A549 (cell line): ENCODE measurements around the gene FDXACB1. TPM values are rescaled to one million over a fixed set of nuclear protein-coding genes. Genes with fewer than 3 reads are reported as not detected.

Experiments
- ATAC-seq, 2 experiments: fragments of 200-7000 bp in 1 of 2; fragments of >200 bp in 1 of 2; cut with Nextera tagmentation in 1 of 2; cut with Tn5 transposase in 1 of 2; 3 replicates each; pipeline versions ENCODE4 v1.8.0 to v1.9.1; 2018 to 2020; ENCODE audit warnings: mild to moderate bottlenecking in 1 of 2, moderate library complexity in 1 of 2
- CTCF ChIA-PET: fragments of 300-600 bp; sonication (Branson Sonifier 250); formaldehyde crosslinking; extraction: SDS; loops from one replicate; lab custom pipeline; 2021; ENCODE audit warnings: antibody characterized with exemption, inconsistent platforms; lab: Yijun Ruan, JAX
- POLR2A ChIA-PET: fragments of 350-600 bp; formaldehyde crosslinking; extraction: SDS; loops from one replicate; lab custom pipeline; 2021; ENCODE audit warnings: antibody characterized with exemption, inconsistent platforms; lab: Yijun Ruan, JAX
- DNase-seq, 2 experiments: peaks; one replicate each; pipeline versions ENCODE4 v3.0.0 to v3.0.0-alpha.2; 2011 to 2016; ENCODE audit warnings: low read depth in 1 of 2, low spot score in 1 of 2
- FAIRE-seq: peaks from 2 replicates; lab custom pipeline; 2011; peaks lifted over from hg19 to GRCh38; lab: Jason Lieb, UNC
- H3K27ac ChIP-seq, 2 experiments: fragments of >200 bp; sonication (Bioruptor Twin); formaldehyde crosslinking; 3 replicates each; pipeline ENCODE4 v1.5.1; 2016 to 2017
- H3K4me1 ChIP-seq: fragments of >200 bp; sonication (Bioruptor Twin); formaldehyde crosslinking; 3 replicates; pipeline ENCODE4 v1.6.1; 2016
- H3K4me2 ChIP-seq: fragments of >200 bp; sonication (Bioruptor Twin); formaldehyde crosslinking; 3 replicates; pipeline ENCODE4 v1.6.1; 2016
- H3K4me3 ChIP-seq: fragments of >200 bp; sonication (Bioruptor Twin); formaldehyde crosslinking; 3 replicates; pipeline ENCODE4 v1.5.1; 2016
- H3K9me3 ChIP-seq: fragments of >200 bp; sonication (Bioruptor Twin); formaldehyde crosslinking; 3 replicates; pipeline ENCODE4 v1.6.1; 2016
- BHLHE40 ChIP-seq: IDR thresholded peaks from 2 replicates; pipeline ENCODE4 v1.6.1; 2012; ENCODE audit warnings: low read depth, low read length, inconsistent platforms
- CBX8 ChIP-seq: fragments of 200-600 bp; sonication (generic); IDR thresholded peaks from 2 replicates; pipeline ENCODE4 v1.6.1; 2016
- CEBPB ChIP-seq, 2 experiments: fragments of >200 bp in 1 of 2; sonication (Bioruptor Twin) in 1 of 2; formaldehyde crosslinking in 1 of 2; IDR thresholded peaks; 2 replicates each; pipeline ENCODE4 v1.6.1; 2012 to 2016
- CHD2 ChIP-seq: fragments of 150-350 bp; IDR thresholded peaks from 2 replicates; pipeline ENCODE4 v1.6.1; 2014; ENCODE audit warnings: low read length; ENCODE audit not compliant: partially characterized antibody
- EHMT2 ChIP-seq: fragments of 200-600 bp; sonication (generic); IDR thresholded peaks from 2 replicates; pipeline ENCODE4 v1.6.1; 2016; ENCODE audit warnings: antibody characterized with exemption, low read depth, mild to moderate bottlenecking, moderate library complexity
- EP300 ChIP-seq, 2 experiments: fragments of >200 bp; sonication (Bioruptor Twin); formaldehyde crosslinking; IDR thresholded peaks; 2 replicates in 1 of 2; 3 replicates in 1 of 2; pipeline ENCODE4 v1.6.1; 2016 to 2017
- ESRRA ChIP-seq: fragments of 150-350 bp; IDR thresholded peaks from 2 replicates; pipeline ENCODE4 v1.6.1; 2014; ENCODE audit warnings: mild to moderate bottlenecking, low read length, borderline replicate concordance
- FOSB ChIP-seq: fragments of 250-450 bp; sonication (Bioruptor Pico); IDR thresholded peaks from 2 replicates; pipeline ENCODE4 v1.5.0; 2020; ENCODE audit warnings: mild to moderate bottlenecking, moderate library complexity
- FOXS1 ChIP-seq: fragments of 250-450 bp; sonication (Bioruptor Pico); IDR thresholded peaks from 2 replicates; pipeline ENCODE4 v1.5.0; 2020; ENCODE audit warnings: mild to moderate bottlenecking, moderate library complexity
- JUN ChIP-seq, 2 experiments: fragments of >200 bp; sonication (Bioruptor Twin); formaldehyde crosslinking; IDR thresholded peaks; 2 replicates in 1 of 2; 3 replicates in 1 of 2; pipeline ENCODE4 v1.6.1; 2016 to 2017
- JUNB ChIP-seq: fragments of >200 bp; sonication (Bioruptor Twin); formaldehyde crosslinking; IDR thresholded peaks from 2 replicates; pipeline ENCODE4 v1.6.1; 2016
- KDM1A ChIP-seq: fragments of 200-600 bp; sonication (generic); IDR thresholded peaks from 2 replicates; pipeline ENCODE4 v1.6.1; 2016; ENCODE audit warnings: low read depth, mild to moderate bottlenecking
- MAFK ChIP-seq: fragments of 450-650 bp; IDR thresholded peaks from 2 replicates; pipeline ENCODE4 v1.6.1; 2014; ENCODE audit not compliant: partially characterized antibody
- MYC ChIP-seq: IDR thresholded peaks from 2 replicates; pipeline ENCODE4 v1.6.1; 2012; ENCODE audit warnings: mild to moderate bottlenecking, inconsistent platforms, low read length, improper control_type of control experiment, borderline replicate concordance
- NFE2L2 ChIP-seq: fragments of 150-350 bp; conservative IDR thresholded peaks from 2 replicates; pipeline ENCODE4 v1.6.1; 2014; ENCODE audit warnings: low read length
- NPAS2 ChIP-seq: fragments of 250-450 bp; sonication (Bioruptor Pico); IDR thresholded peaks from 2 replicates; pipeline ENCODE4 v1.8.0; 2022; ENCODE audit warnings: mild to moderate bottlenecking, moderate library complexity, borderline replicate concordance
- RARB ChIP-seq: fragments of 250-450 bp; sonication (Bioruptor Pico); IDR thresholded peaks from 2 replicates; pipeline ENCODE4 v1.8.0; 2021; ENCODE audit warnings: mild to moderate bottlenecking, moderate library complexity
- RFX5 ChIP-seq: fragments of 450-650 bp; IDR thresholded peaks from 2 replicates; pipeline ENCODE4 v1.7.1; 2014; ENCODE audit warnings: antibody characterized with exemption, mild to moderate bottlenecking, moderate library complexity
- RNF2 ChIP-seq: fragments of 200-600 bp; sonication (generic); IDR thresholded peaks from 2 replicates; pipeline ENCODE4 v1.6.1; 2016; ENCODE audit warnings: low read depth, mild to moderate bottlenecking, antibody characterized with exemption, moderate library complexity, borderline replicate concordance
- SMC3 ChIP-seq: fragments of >200 bp; sonication (Bioruptor Twin); formaldehyde crosslinking; IDR thresholded peaks from 3 replicates; pipeline ENCODE4 v1.6.1; 2018; ENCODE audit warnings: inconsistent platforms
- TFCP2L1 ChIP-seq: fragments of 250-450 bp; sonication (Bioruptor Pico); IDR thresholded peaks from 2 replicates; pipeline ENCODE4 v1.5.0; 2021; ENCODE audit warnings: mild to moderate bottlenecking
- TP53 ChIP-seq: fragments of 250-450 bp; sonication (Bioruptor Pico); IDR thresholded peaks from 2 replicates; pipeline ENCODE4 v1.5.0; 2021; ENCODE audit warnings: mild to moderate bottlenecking, moderate library complexity
- ZNF302 ChIP-seq: fragments of 250-450 bp; sonication (Bioruptor Pico); IDR thresholded peaks from 2 replicates; pipeline ENCODE4 v1.9.0; 2021; ENCODE audit warnings: inconsistent platforms, mild to moderate bottlenecking, moderate library complexity
- WGBS: methylation state at CpG from one replicate; pipeline ENCODE4 v1.1.6; 2017; ENCODE audit errors: missing lambda C conversion rate; 5-methylcytosine and 5-hydroxymethylcytosine counted together
- polyA plus RNA-seq, 4 experiments: library from polyadenylated mRNA; depleted of rRNA in 3 of 4; stranded (reverse); fragments of >200 nt; fragmentation: RNase III in 1 of 4; extraction: RNeasy Plus Mini Kit Qiagen cat#74134 plus additional on column Dnase treatment in 1 of 4; gene quantifications; 2 replicates in 3 of 4; 3 replicates in 1 of 4; pipeline ENCODE4 v1.2.3, GENCODE V29; 2011 to 2017
- TF ChIP-seq, protein P1 (sequence below): IDR thresholded peaks from 2 replicates; pipeline ENCODE4 v1.6.1; 2012
- TF ChIP-seq, protein P2 (sequence below): IDR thresholded peaks from 2 replicates; pipeline ENCODE4 v1.6.1; 2012
- TF ChIP-seq, protein P3 (sequence below): fragments of 150-350 bp; IDR thresholded peaks from 2 replicates; pipeline ENCODE4 v1.6.1; 2014; ENCODE audit warnings: low read depth, mild to moderate bottlenecking, low read length

The FDXACB1 gene
- polyA plus RNA-seq, 2 of the 4 experiments (the other 2 are of a cell fraction), result 1.9 to 2.4 TPM

DNA sequence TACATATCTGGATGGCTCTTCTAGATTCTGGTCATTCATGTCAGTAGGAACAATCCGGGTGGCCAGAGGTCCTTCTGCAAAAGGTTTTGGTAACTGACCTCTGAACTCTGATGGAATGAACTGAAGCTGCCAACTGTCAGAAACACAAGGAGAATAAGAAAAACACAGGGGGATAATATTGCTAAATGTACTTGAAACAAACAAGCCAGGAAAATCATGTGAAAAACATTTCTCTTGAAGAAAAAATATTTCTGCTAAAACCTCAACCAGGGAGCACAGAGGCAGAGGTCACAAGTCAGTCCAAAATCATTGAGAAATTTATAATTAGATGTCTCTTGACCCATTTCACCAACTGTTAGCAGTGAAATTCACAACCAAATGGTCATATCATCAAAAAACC is 42.8 kb downstream of the FDXACB1 start:
- FAIRE-seq, result no peak
- POLR2A ChIA-PET, result no interaction called here

DNA sequence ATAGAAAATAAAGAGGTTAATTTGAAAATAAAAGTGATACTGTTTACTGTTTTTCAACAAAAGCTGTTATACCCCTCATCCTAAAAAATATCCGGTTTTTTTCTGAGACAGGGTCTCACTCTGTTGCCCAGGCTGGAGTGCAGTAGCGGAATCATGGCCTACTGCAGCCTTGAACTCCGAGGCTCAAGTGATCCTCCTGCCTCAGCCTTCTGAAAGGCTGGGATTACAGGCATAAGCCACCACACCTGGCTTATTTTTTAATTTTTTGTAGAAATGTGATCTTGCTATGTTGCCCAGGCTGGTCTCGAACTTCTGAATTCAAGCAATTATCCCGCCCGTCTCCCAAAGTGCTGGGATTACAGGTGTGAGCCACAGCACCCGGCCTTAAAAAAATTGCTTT is 43.3 kb downstream of the FDXACB1 start:
- POLR2A ChIA-PET, result no interaction called here
- no peak overlapping the region for H3K4me2 ChIP-seq
- CTCF ChIA-PET, result interaction anchor here (1.2 kb wide), 1 partner anchor 11 kb away, joined by 3 read pairs; no protein-coding TSS in a partner anchor
- H3K4me1 ChIP-seq, result no peaks in the 10 kb centered on the region; the same call in 2 of the 3 replicates
- FAIRE-seq (no peak), ATAC-seq (no peak), DNase-seq (no peak)
- TF ChIP-seq TP53 (no peak), RARB (CRISPR knock-in tag) (no peak), RFX5 (no peak), MAFK (no peak), RNF2 (no peak), FOXS1 (CRISPR knock-in tag) (no peak), ESRRA (no peak), EP300 (IDR thresholded peaks at IDR 0.05) (no peak), KDM1A (no peak), NFE2L2 (no peak), CEBPB (IDR thresholded peaks at IDR 0.05) (no peak), SMC3 (no peak), CBX8 (no peak), EHMT2 (no peak), FOSB (CRISPR knock-in tag) (no peak)
- TF ChIP-seq, protein P1, sequence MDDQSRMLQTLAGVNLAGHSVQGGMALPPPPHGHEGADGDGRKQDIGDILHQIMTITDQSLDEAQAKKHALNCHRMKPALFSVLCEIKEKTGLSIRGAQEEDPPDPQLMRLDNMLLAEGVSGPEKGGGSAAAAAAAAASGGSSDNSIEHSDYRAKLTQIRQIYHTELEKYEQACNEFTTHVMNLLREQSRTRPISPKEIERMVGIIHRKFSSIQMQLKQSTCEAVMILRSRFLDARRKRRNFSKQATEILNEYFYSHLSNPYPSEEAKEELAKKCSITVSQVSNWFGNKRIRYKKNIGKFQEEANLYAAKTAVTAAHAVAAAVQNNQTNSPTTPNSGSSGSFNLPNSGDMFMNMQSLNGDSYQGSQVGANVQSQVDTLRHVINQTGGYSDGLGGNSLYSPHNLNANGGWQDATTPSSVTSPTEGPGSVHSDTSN, result no peak
- no peak overlapping the region for H3K27ac ChIP-seq
- WGBS, result 86% methylated on average over 7 of the region's 7 CpGs
- H3K4me3 ChIP-seq, result no peak overlapping the region
- H3K9me3 ChIP-seq, result no peaks in the 10 kb centered on the region

More for the DNA sequence above, 42.8 kb downstream of the FDXACB1 start:
- no peak overlapping the region for H3K4me2 ChIP-seq
- WGBS, result 100% methylated on average over 1 of the region's 1 CpG
- no peaks in the 10 kb centered on the region; the same call in 2 of the 3 replicates for H3K4me1 ChIP-seq
- H3K27ac ChIP-seq, result no peak overlapping the region
- TF ChIP-seq FOXS1 (CRISPR knock-in tag), result no peak
- no peak for TF ChIP-seq TFCP2L1 (CRISPR knock-in tag)
- TF ChIP-seq BHLHE40, result no peak
- no peak for TF ChIP-seq CHD2
- TF ChIP-seq MYC, result no peak
- no peak for TF ChIP-seq MAFK
- no peak for TF ChIP-seq JUN (IDR thresholded peaks at IDR 0.05)
- TF ChIP-seq TP53, result no peak
- TF ChIP-seq EHMT2, result no peak
- no peak for TF ChIP-seq NPAS2 (CRISPR knock-in tag)
- no peak for TF ChIP-seq JUNB
- no peak for TF ChIP-seq ZNF302
- TF ChIP-seq, protein P2, sequence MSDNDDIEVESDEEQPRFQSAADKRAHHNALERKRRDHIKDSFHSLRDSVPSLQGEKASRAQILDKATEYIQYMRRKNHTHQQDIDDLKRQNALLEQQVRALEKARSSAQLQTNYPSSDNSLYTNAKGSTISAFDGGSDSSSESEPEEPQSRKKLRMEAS, result no peak
- TF ChIP-seq, protein P3, sequence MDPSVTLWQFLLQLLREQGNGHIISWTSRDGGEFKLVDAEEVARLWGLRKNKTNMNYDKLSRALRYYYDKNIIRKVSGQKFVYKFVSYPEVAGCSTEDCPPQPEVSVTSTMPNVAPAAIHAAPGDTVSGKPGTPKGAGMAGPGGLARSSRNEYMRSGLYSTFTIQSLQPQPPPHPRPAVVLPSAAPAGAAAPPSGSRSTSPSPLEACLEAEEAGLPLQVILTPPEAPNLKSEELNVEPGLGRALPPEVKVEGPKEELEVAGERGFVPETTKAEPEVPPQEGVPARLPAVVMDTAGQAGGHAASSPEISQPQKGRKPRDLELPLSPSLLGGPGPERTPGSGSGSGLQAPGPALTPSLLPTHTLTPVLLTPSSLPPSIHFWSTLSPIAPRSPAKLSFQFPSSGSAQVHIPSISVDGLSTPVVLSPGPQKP, result no peak
- H3K4me3 ChIP-seq, result no peak overlapping the region
- H3K9me3 ChIP-seq, result no peaks in the 10 kb centered on the region
- DNase-seq, result no peak
- CTCF ChIA-PET, result interaction anchor here (1.0 kb wide), 1 partner anchor 59 kb away, joined by 3 read pairs; no protein-coding TSS in a partner anchor
- no peak for ATAC-seq
